Natural killer cell (primary cell): Measurements from ENCODE around the gene TNP1. TPM values are rescaled to one million over a fixed set of nuclear protein-coding genes. Genes with fewer than 3 reads are reported as not detected.

Experiments
- ATAC-seq, 3 donors: fragments of 150-1000 bp in 2 of 3; fragments of 200-7000 bp in 1 of 3; cut with Tn5 transposase; 1 replicate in 1 of 3; 2 replicates in 2 of 3; pipeline ENCODE4 v1.10.0; 2021; ENCODE audit warnings: mild to moderate bottlenecking in 2 of 3, moderate library complexity in 2 of 3
- DNase-seq, 2 donors: peaks; one replicate each; pipeline versions ENCODE4 v3.0.0 to v3.0.0-alpha.2; 2013 to 2021; ENCODE audit warnings: mixed read lengths in 1 of 2
- H3K27ac ChIP-seq: one replicate; pipeline ENCODE4 v1.5.1; 2013; ENCODE audit warnings: mild to moderate bottlenecking, low read length
- H3K27me3 ChIP-seq: one replicate; pipeline ENCODE4 v1.6.1; 2013; ENCODE audit warnings: low read length; ENCODE audit not compliant: control insufficient read depth, insufficient read depth
- H3K36me3 ChIP-seq: one replicate; pipeline ENCODE4 v1.6.1; 2013; ENCODE audit warnings: low read length; ENCODE audit not compliant: control insufficient read depth, insufficient read depth
- H3K4me1 ChIP-seq: one replicate; pipeline ENCODE4 v1.6.1; 2013; ENCODE audit warnings: low read length; ENCODE audit not compliant: control insufficient read depth, insufficient read depth
- H3K4me3 ChIP-seq: one replicate; pipeline ENCODE4 v1.5.1; 2013; ENCODE audit warnings: low read length
- H3K9me3 ChIP-seq: one replicate; pipeline ENCODE4 v1.6.1; 2013; ENCODE audit warnings: low read length; ENCODE audit not compliant: control insufficient read depth, insufficient read depth
- H3K27ac Mint-ChIP-seq, 2 donors: one replicate each; pipeline ENCODE4 v1.8.0; 2022; ENCODE audit warnings: mild to moderate bottlenecking in 2 of 2, mixed read lengths in 2 of 2, moderate library complexity in 1 of 2
- H3K27me3 Mint-ChIP-seq, 2 donors: one replicate each; pipeline ENCODE4 v1.8.0; 2022; ENCODE audit warnings: low read depth in 2 of 2, mixed read lengths in 2 of 2
- H3K36me3 Mint-ChIP-seq: one replicate; pipeline ENCODE4 v1.8.0; 2022; ENCODE audit warnings: mixed read lengths
- H3K4me1 Mint-ChIP-seq, 2 donors: one replicate each; pipeline ENCODE4 v1.8.0; 2022; ENCODE audit warnings: mixed read lengths in 2 of 2
- H3K4me3 Mint-ChIP-seq: one replicate; pipeline ENCODE4 v1.8.0; 2022; ENCODE audit warnings: mild to moderate bottlenecking, moderate library complexity, mixed read lengths
- H3K9me3 Mint-ChIP-seq, 2 donors: one replicate each; pipeline ENCODE4 v1.8.0; 2022; ENCODE audit warnings: mixed read lengths in 2 of 2
- CTCF ChIP-seq: fragments of 200-600 bp; IDR thresholded peaks from one replicate; pipeline ENCODE4 v1.8.0; 2022; ENCODE audit warnings: antibody characterized with exemption
- WGBS: methylation state at CpG from one replicate; pipeline ENCODE4 v1.1.7; 2013; ENCODE audit warnings: missing lambda C conversion rate; ENCODE audit not compliant: insufficient coverage; 5-methylcytosine and 5-hydroxymethylcytosine counted together
- intact Hi-C: fragments of 100-400 bp; cut with micrococcal nuclease; formaldehyde crosslinking; loops from one replicate; pipeline ENCODE4 v1.14.2; 2022
- total RNA-seq, 4 donors: library from RNA; stranded (reverse); fragments of 120-200 nt in 1 of 4; gene quantifications; one replicate each; pipeline versions ENCODE4 v1.2.3 to v1.2.4, GENCODE V29; 2013 to 2022

The TNP1 gene
- total RNA-seq, 3 donors from 2014 or later (not counting 1 experiment from before 2014, with no cell fraction given), result not detected

DNA sequence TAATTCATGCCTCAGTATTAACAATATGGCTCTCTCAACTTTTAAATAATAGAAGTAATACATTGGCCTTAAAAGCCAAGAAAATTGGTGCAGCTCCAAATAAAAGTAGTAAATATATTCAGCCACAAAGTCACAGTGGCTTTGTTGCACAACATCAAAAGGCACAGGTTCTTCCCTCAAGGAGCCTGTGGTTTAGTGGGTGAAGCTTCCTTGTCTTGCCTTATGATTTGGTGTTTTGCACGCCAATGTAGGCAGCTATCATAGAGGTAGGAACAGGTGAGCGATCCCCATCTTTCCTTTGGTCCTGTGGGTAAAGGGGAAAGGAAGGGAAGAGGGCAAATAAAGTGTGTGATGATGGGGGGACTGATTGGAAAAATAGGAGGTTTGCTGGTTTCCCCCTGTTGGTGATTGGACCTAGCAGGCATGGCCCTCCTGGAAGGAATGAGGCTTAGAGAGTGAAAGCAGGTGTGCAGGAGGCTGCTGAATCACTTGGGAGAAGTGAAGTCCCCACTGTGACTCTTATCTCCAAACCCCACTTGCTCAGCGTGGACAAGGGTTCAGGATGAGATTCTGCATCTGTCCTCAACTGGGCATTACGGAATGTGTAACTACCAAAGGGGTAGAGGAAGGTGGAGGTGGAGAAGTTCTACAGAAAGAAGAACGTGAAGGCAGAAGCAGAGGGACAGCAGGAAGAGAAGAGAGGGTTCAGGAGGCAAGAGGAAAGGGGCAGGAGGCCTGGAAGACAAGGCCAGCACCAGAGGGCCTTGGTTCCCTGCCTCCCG is 20.1 kb upstream of the TNP1 start:
- no peaks in the 10 kb centered on the region for H3K27me3 Mint-ChIP-seq
- H3K9me3 Mint-ChIP-seq, result no peaks in the 10 kb centered on the region

DNA sequence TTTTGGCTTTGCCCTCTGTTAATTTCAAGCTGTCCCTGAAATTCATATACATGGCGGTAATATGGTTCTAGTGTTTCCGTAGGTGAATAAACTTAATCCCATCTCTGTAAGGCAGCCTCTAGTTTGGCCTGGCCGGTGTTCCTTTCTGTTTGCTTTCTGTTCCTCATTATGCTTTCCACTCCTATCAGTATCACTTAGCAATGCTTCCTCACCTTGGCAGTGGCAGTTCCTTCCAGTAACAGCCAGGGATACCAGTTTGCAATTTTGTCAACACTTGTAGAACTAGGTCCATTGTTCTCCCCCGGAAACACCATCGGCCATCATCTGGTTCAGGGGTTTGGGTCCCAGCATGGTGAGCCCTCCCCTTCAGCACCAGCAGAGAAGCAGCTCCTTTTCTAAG is 18.2 kb upstream of the TNP1 start:
- Histone ChIP-seq H3K36me3 (no peaks in the 10 kb centered on the region), H3K4me1 (peaks cover 16% of the 10 kb centered on the region), H3K4me3 (no peak overlapping the region), H3K27me3 (no peaks in the 10 kb centered on the region), H3K9me3 (no peaks in the 10 kb centered on the region), H3K27ac (no peak overlapping the region)
- H3K4me3 Mint-ChIP-seq, result no peak overlapping the region
- 98% methylated on average over 5 of the region's 5 CpGs for WGBS
- H3K36me3 Mint-ChIP-seq, result no peaks in the 10 kb centered on the region
- no peak for TF ChIP-seq CTCF
- intact Hi-C loops, result no loop called here
- H3K27me3 Mint-ChIP-seq, result no peaks in the 10 kb centered on the region
- no peak for ATAC-seq
- H3K27ac Mint-ChIP-seq, result no peak overlapping the region
- no peak for DNase-seq
- no peaks in the 10 kb centered on the region for H3K9me3 Mint-ChIP-seq
- H3K4me1 Mint-ChIP-seq, result peaks cover 21 to 27% of the 10 kb centered on the region in 2 donors

More for the DNA sequence above, 20.1 kb upstream of the TNP1 start:
- no peaks in the 10 kb centered on the region for H3K36me3 Mint-ChIP-seq
- H3K4me1 ChIP-seq, result peaks cover 16% of the 10 kb centered on the region
- ATAC-seq (no peak), DNase-seq (no peak)
- H3K4me1 Mint-ChIP-seq, result peaks cover 21 to 27% of the 10 kb centered on the region in 2 donors
- H3K27me3 ChIP-seq, result no peaks in the 10 kb centered on the region
- intact Hi-C loops, result no loop called here
- H3K36me3 ChIP-seq, result no peaks in the 10 kb centered on the region
- H3K4me3 Mint-ChIP-seq, result peak overlapping the region; percentile 72
- H3K9me3 ChIP-seq, result no peaks in the 10 kb centered on the region
- 71% methylated on average over 6 of the region's 6 CpGs for WGBS
- H3K4me3 ChIP-seq, result no peak overlapping the region
- no peak for TF ChIP-seq CTCF
- no peak overlapping the region for H3K27ac Mint-ChIP-seq
- H3K27ac ChIP-seq, result no peak overlapping the region

GRCh38 chr2:216877085-216877484 is 17.2 kb upstream of the TNP1 start:
- Mint-ChIP-seq H3K27ac (no peak overlapping the region), H3K4me3 (no peak overlapping the region), H3K27me3 (no peaks in the 10 kb centered on the region), H3K4me1 (peaks cover 21 to 27% of the 10 kb centered on the region in 2 donors), H3K36me3 (no peaks in the 10 kb centered on the region), H3K9me3 (no peaks in the 10 kb centered on the region)
- DNase-seq (no peak), ATAC-seq (no peak)
- Histone ChIP-seq H3K27me3 (no peaks in the 10 kb centered on the region), H3K9me3 (no peaks in the 10 kb centered on the region), H3K27ac (no peak overlapping the region), H3K36me3 (no peaks in the 10 kb centered on the region), H3K4me1 (peaks cover 16% of the 10 kb centered on the region), H3K4me3 (no peak overlapping the region)
- no peak for TF ChIP-seq CTCF
- intact Hi-C loops, result no loop called here
- WGBS, result no CpG with 5 or more reads among the region's 3 CpGs

DNA sequence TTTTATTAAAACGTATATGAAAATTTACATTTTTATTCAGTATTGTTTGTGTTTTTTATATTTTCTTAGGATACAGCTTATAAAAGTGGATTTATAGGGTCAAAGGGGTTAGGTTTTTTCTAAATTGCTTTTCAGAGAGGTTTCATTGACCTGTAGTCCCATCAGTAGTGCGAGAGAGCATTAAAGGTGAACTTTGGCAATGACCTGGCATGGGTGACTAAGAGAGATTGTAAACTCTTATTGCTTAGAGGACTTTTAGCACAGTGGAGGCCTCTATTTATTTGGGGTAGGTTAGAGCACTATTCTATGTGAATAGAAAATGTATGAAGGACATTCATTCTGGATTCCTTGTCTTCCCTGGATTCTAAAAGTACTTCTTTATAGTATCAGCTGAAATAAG is 16.0 kb upstream of the TNP1 start:
- H3K27ac ChIP-seq, result no peak overlapping the region
- TF ChIP-seq CTCF, result no peak
- 95% methylated on average over 1 of the region's 2 CpGs for WGBS
- H3K9me3 ChIP-seq, result no peaks in the 10 kb centered on the region
- no peak overlapping the region for H3K4me3 Mint-ChIP-seq
- H3K27me3 Mint-ChIP-seq, result no peaks in the 10 kb centered on the region
- DNase-seq (no peak), ATAC-seq (no peak)
- no peaks in the 10 kb centered on the region for H3K27me3 ChIP-seq
- H3K9me3 Mint-ChIP-seq, result no peaks in the 10 kb centered on the region
- no peaks in the 10 kb centered on the region for H3K36me3 Mint-ChIP-seq
- no peaks in the 10 kb centered on the region for H3K36me3 ChIP-seq
- H3K4me3 ChIP-seq, result no peak overlapping the region
- intact Hi-C loops, result no loop called here
- H3K4me1 Mint-ChIP-seq, result peaks cover 14 to 22% of the 10 kb centered on the region in 2 donors
- peaks cover 12% of the 10 kb centered on the region for H3K4me1 ChIP-seq
- H3K27ac Mint-ChIP-seq, result no peak overlapping the region
